GM12878 (cell line): ENCODE measurements around the gene ZNF467. TPM values are rescaled to one million over a fixed set of nuclear protein-coding genes. Genes with fewer than 3 reads are reported as not detected.

Experiments
- ATAC-seq: fragments of 200-7000 bp; cut with Tn5 transposase; 3 replicates; pipeline ENCODE4 v1.9.1; 2020; ENCODE audit warnings: mild to moderate bottlenecking, moderate library complexity
- BruUV-seq: library from RNA; stranded (reverse); fragments of 400-500 nt; replicated peaks from 2 replicates; lab custom pipeline; 2021; lab: Mats Ljungman, UMichigan
- CTCF ChIA-PET: fragments of 300-600 bp; sonication (Branson Sonifier 250); formaldehyde crosslinking; extraction: SDS; loops from one replicate; lab custom pipeline; 2021; ENCODE audit warnings: inconsistent platforms; lab: Yijun Ruan, JAX
- POLR2A ChIA-PET: fragments of 350-600 bp; formaldehyde crosslinking; extraction: SDS; loops from one replicate; lab custom pipeline; 2021; ENCODE audit warnings: inconsistent platforms; lab: Charles Lee
- RAD21 ChIA-PET: fragments of 300-600 bp; sonication (Branson Sonifier 250); formaldehyde crosslinking; loops from one replicate; lab custom pipeline; 2023; ENCODE audit warnings: antibody characterized with exemption; ENCODE audit not compliant: unreplicated experiment; lab: Charles Lee
- SMC1A ChIA-PET: fragments of 300-600 bp; sonication (Branson Sonifier 250); formaldehyde crosslinking; loops from one replicate; lab custom pipeline; 2023; ENCODE audit not compliant: unreplicated experiment, uncharacterized antibody; lab: Charles Lee
- DNase-seq: peaks from one replicate; pipeline ENCODE4 v3.0.0-alpha.2; 2011; ENCODE audit warnings: low read depth, low spot score
- FAIRE-seq: peaks from 3 replicates; lab custom pipeline; 2011; peaks lifted over from hg19 to GRCh38; lab: Jason Lieb, UNC
- H2AFZ ChIP-seq: 2 replicates; pipeline ENCODE4 v1.6.0; 2011; ENCODE audit warnings: low read depth, low read length, control low read depth; ENCODE audit not compliant: control insufficient read depth
- H3K27ac ChIP-seq: 2 replicates; pipeline ENCODE4 v1.5.1; 2011; ENCODE audit warnings: control low read depth; ENCODE audit not compliant: control insufficient read depth, insufficient read depth
- H3K27me3 ChIP-seq, 2 experiments: replicated peaks in 1 of 2; 2 replicates each; pipeline versions ENCODE4 v1.6.0 to v1.6.1; 2011; ENCODE audit warnings: low read length in 1 of 2; ENCODE audit not compliant: control insufficient read depth in 2 of 2, insufficient read depth in 2 of 2
- H3K36me3 ChIP-seq, 2 experiments: 2 replicates each; pipeline ENCODE4 v1.5.1; 2011; ENCODE audit warnings: low read length in 1 of 2; ENCODE audit not compliant: control insufficient read depth in 2 of 2, insufficient read depth in 2 of 2
- H3K4me1 ChIP-seq: 2 replicates; pipeline ENCODE4 v1.6.1; 2011; ENCODE audit warnings: mild to moderate bottlenecking, low read length, moderate library complexity, mixed read lengths; ENCODE audit not compliant: control insufficient read depth, insufficient read depth
- H3K4me2 ChIP-seq: 2 replicates; pipeline ENCODE4 v1.6.0; 2011; ENCODE audit warnings: control low read depth; ENCODE audit not compliant: control insufficient read depth, insufficient read depth
- H3K4me3 ChIP-seq: fragments of 200-600 bp; sonication (generic); 2 replicates; pipeline ENCODE4 v1.5.1; 2016
- H3K79me2 ChIP-seq: 2 replicates; pipeline ENCODE4 v1.6.0; 2011; ENCODE audit warnings: low read length; ENCODE audit not compliant: control insufficient read depth, insufficient read depth
- H3K9ac ChIP-seq: 2 replicates; pipeline ENCODE4 v1.8.0; 2011; ENCODE audit warnings: low read length, control low read depth, mixed read lengths; ENCODE audit not compliant: control insufficient read depth, insufficient read depth
- H3K9me3 ChIP-seq: replicated peaks from 3 replicates; pipeline ENCODE4 v1.5.1; 2011; ENCODE audit warnings: mild to moderate bottlenecking, low read length; ENCODE audit not compliant: control insufficient read depth, insufficient read depth
- H4K20me1 ChIP-seq: 2 replicates; pipeline ENCODE4 v1.6.0; 2011; ENCODE audit not compliant: control insufficient read depth, insufficient read depth
- CHD1 ChIP-seq: IDR thresholded peaks from 2 replicates; pipeline ENCODE4 v1.6.1; 2012; ENCODE audit warnings: low read depth, low read length, improper control_type of control experiment
- MXI1 ChIP-seq: fragments of 150-350 bp; IDR thresholded peaks from 2 replicates; pipeline ENCODE4 v1.6.1; 2011; ENCODE audit warnings: low read depth, mild to moderate bottlenecking, inconsistent platforms, low read length, improper control_type of control experiment
- RCOR1 ChIP-seq: conservative IDR thresholded peaks from 2 replicates; pipeline ENCODE4 v1.6.1; 2012; ENCODE audit warnings: low read depth, low read length, improper control_type of control experiment
- SIN3A ChIP-seq: IDR thresholded peaks from 2 replicates; pipeline ENCODE4 v1.6.1; 2012; ENCODE audit warnings: low read depth, low read length, improper control_type of control experiment
- SRF ChIP-seq, 2 experiments: IDR thresholded peaks; 2 replicates each; pipeline ENCODE4 v1.6.1; 2011; ENCODE audit warnings: low read depth in 2 of 2, low read length in 2 of 2, mild to moderate bottlenecking in 1 of 2, moderate library complexity in 1 of 2
- STAT1 ChIP-seq: fragments of 450-650 bp; conservative IDR thresholded peaks from 2 replicates; pipeline ENCODE4 v1.6.1; 2014; ENCODE audit warnings: antibody characterized with exemption, mild to moderate bottlenecking
- ZNF384 ChIP-seq: IDR thresholded peaks from 2 replicates; pipeline ENCODE4 v1.6.1; 2012; ENCODE audit warnings: low read depth, mild to moderate bottlenecking, low read length, improper control_type of control experiment, borderline replicate concordance
- ZNF622 ChIP-seq: fragments of 450-650 bp; IDR thresholded peaks from 2 replicates; pipeline ENCODE4 v1.6.1; 2017; ENCODE audit warnings: mild to moderate bottlenecking, inconsistent platforms
- WGBS: methylation state at CpG from one replicate; pipeline ENCODE4 v1.1.6; 2016; ENCODE audit warnings: low lambda C conversion rate; ENCODE audit not compliant: insufficient replicate concordance, insufficient coverage; ENCODE audit errors: missing lambda C conversion rate; 5-methylcytosine and 5-hydroxymethylcytosine counted together
- in situ Hi-C: fragments of 300-500 bp; cut with MboI; formaldehyde crosslinking; loops from 9 replicates; pipeline ENCODE4 v1.14.3; 2018; ENCODE audit warnings: mixed read lengths
- intact Hi-C: fragments of 100-400 bp; cut with micrococcal nuclease; formaldehyde crosslinking; loops from one replicate; pipeline ENCODE4 v1.14.2; 2022; ENCODE audit not compliant: unreplicated experiment
- polyA plus RNA-seq, 11 experiments: library from polyadenylated mRNA; depleted of rRNA in 4 of 11; unstranded in 6 of 11; stranded (reverse) in 5 of 11; fragments of >200 nt; fragmentation: Nextera tagmentation in 4 of 11; fragmentation: Illumina TruSeq in 1 of 11; extraction: Ambion mirVana in 4 of 11; extraction: Trizol in 1 of 11; gene quantifications; 1 replicate in 1 of 11; 2 replicates in 10 of 11; pipeline versions ENCODE4 v1.2.1 to v1.2.3, GENCODE V29; 2011 to 2016; ENCODE audit warnings: inconsistent platforms in 2 of 11, missing spikeins in 2 of 11, low read depth in 1 of 11
- total RNA-seq, 4 experiments: library from RNA; depleted of rRNA in 3 of 4; stranded (reverse); fragments of >200 nt in 3 of 4; fragmentation: Illumina TruSeq in 1 of 4; extraction: Trizol in 1 of 4; gene quantifications; 2 replicates each; pipeline versions ENCODE4 v1.2.1 to v1.2.3, GENCODE V29; 2013 to 2021
- TF ChIP-seq, protein P1 (sequence below): IDR thresholded peaks from 2 replicates; pipeline ENCODE4 v1.6.1; 2012; ENCODE audit warnings: low read length, inconsistent platforms
- TF ChIP-seq, protein P2 (sequence below): fragments of 150-350 bp; IDR thresholded peaks from 2 replicates; pipeline ENCODE4 v1.6.1; 2016; ENCODE audit warnings: low read depth, low read length

The ZNF467 gene
- total and polyA plus RNA-seq, 10 of the 15 experiments (the other 5 are each of a cell fraction or from before 2014, with no cell fraction given) = not detected

DNA sequence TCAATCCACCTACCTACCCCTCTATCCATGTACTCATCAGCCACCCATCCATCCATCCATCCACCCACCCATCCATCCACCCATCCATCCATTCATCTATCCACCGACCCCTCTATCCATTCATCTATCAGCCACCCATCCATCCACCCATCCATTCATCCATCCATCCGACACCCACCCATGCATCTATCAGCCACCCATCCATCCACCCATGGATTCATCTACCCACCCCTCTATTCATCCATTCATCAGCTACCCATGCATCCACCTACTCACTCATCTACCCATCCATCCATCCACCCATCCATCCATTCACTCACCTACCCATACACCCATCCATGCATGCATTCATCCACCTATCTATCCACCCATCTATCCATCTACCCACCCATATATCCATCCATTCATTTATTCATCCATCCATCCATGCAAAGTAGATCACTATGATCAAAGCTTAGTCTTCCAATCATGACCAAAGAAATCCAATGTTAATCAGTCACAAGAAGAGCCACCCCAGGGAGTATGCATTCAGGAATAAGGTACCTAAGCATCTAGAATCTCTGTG lies 27.7 kb upstream of the ZNF467 start (continued):
- TF ChIP-seq, protein P1, sequence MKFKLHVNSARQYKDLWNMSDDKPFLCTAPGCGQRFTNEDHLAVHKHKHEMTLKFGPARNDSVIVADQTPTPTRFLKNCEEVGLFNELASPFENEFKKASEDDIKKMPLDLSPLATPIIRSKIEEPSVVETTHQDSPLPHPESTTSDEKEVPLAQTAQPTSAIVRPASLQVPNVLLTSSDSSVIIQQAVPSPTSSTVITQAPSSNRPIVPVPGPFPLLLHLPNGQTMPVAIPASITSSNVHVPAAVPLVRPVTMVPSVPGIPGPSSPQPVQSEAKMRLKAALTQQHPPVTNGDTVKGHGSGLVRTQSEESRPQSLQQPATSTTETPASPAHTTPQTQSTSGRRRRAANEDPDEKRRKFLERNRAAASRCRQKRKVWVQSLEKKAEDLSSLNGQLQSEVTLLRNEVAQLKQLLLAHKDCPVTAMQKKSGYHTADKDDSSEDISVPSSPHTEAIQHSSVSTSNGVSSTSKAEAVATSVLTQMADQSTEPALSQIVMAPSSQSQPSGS = no peak

DNA sequence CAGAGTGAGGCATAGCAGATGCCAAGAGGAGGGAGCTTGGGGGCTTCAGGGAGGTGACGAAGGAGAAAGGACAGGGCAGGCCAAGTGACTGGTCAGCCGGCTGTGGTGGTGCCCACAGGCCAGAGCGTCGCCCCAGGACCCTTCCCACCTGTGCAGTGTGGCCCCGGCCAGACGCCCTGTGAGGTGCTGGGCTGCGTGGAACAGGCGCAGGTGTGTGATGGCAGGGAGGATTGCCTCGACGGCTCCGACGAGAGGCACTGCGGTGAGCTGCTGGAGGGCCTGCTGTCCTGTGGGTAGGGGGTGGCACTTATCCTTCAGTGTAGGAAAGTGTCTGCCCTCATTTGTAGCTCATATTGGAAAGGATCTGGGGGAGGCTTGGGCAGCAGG lies 26.8 kb upstream of the ZNF467 start:
- Histone ChIP-seq H3K4me1 (no peaks in the 10 kb centered on the region), H3K79me2 (no peaks in the 10 kb centered on the region), H3K4me2 (no peak overlapping the region), H3K36me3 (no peaks in the 10 kb centered on the region), H3K27ac (no peak overlapping the region), H3K9me3 (no peaks in the 10 kb centered on the region), H4K20me1 (no peaks in the 10 kb centered on the region), H2AFZ (no peak overlapping the region), H3K27me3 (no peaks in the 10 kb centered on the region), H3K4me3 (no peak overlapping the region), H3K9ac (no peak overlapping the region)
- CTCF ChIA-PET = interaction anchor here (0.5 to 3.1 kb wide), 8 partner anchors 50 to 483 kb away, joined by 3 to 38 read pairs (median 4); no protein-coding TSS in a partner anchor
- BruUV-seq = no TSS peak
- TF ChIP-seq, protein P2, sequence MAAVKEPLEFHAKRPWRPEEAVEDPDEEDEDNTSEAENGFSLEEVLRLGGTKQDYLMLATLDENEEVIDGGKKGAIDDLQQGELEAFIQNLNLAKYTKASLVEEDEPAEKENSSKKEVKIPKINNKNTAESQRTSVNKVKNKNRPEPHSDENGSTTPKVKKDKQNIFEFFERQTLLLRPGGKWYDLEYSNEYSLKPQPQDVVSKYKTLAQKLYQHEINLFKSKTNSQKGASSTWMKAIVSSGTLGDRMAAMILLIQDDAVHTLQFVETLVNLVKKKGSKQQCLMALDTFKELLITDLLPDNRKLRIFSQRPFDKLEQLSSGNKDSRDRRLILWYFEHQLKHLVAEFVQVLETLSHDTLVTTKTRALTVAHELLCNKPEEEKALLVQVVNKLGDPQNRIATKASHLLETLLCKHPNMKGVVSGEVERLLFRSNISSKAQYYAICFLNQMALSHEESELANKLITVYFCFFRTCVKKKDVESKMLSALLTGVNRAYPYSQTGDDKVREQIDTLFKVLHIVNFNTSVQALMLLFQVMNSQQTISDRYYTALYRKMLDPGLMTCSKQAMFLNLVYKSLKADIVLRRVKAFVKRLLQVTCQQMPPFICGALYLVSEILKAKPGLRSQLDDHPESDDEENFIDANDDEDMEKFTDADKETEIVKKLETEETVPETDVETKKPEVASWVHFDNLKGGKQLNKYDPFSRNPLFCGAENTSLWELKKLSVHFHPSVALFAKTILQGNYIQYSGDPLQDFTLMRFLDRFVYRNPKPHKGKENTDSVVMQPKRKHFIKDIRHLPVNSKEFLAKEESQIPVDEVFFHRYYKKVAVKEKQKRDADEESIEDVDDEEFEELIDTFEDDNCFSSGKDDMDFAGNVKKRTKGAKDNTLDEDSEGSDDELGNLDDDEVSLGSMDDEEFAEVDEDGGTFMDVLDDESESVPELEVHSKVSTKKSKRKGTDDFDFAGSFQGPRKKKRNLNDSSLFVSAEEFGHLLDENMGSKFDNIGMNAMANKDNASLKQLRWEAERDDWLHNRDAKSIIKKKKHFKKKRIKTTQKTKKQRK = no peak
- TF ChIP-seq MXI1 (no peak), RCOR1 (no peak), CHD1 (no peak), ZNF384 (no peak), SIN3A (no peak), ZNF622 (no peak), SRF (IDR thresholded peaks at IDR 0.05; ENCODE audit: low read depth in 2 of 2, low read length in 2 of 2) (no peak), STAT1 (no peak)
- RAD21 ChIA-PET = interaction anchor here (0.7 to 2.0 kb wide), 4 partner anchors 28 to 178 kb away, joined by 3 to 21 read pairs (median 6); no protein-coding TSS in a partner anchor
- SMC1A ChIA-PET = interaction anchor here (1.3 kb wide), 1 partner anchor 129 kb away, joined by 5 read pairs; no protein-coding TSS in a partner anchor
- POLR2A ChIA-PET = no interaction called here
- no peak for DNase-seq
- intact Hi-C loops = no loop called here
- FAIRE-seq = no peak
- WGBS = 56% methylated on average over 12 of the region's 13 CpGs
- no peak for ATAC-seq
- in situ Hi-C loops = no loop called here
